Stimulated activated CD4-positive, alpha-beta T cell treated with anti-CD3 and anti-CD28 coated beads, Interleukin-12 subunit alpha, Interleukin-12 subunit beta, amount 100 ng/mL, for 24 hours (primary cell): ENCODE data around the gene PRKCQ.

Source experiments
- DNase-seq, 2 experiments: peaks; one replicate each; pipeline ENCODE4 v3.0.0-alpha.2; 2020; ENCODE audit warnings: low read depth in 2 of 2

PRKCQ gene

GRCh38 chr10:6407034-6407721, 172.9 kb downstream of the PRKCQ start:
- DNase-seq, result no peak

DNA sequence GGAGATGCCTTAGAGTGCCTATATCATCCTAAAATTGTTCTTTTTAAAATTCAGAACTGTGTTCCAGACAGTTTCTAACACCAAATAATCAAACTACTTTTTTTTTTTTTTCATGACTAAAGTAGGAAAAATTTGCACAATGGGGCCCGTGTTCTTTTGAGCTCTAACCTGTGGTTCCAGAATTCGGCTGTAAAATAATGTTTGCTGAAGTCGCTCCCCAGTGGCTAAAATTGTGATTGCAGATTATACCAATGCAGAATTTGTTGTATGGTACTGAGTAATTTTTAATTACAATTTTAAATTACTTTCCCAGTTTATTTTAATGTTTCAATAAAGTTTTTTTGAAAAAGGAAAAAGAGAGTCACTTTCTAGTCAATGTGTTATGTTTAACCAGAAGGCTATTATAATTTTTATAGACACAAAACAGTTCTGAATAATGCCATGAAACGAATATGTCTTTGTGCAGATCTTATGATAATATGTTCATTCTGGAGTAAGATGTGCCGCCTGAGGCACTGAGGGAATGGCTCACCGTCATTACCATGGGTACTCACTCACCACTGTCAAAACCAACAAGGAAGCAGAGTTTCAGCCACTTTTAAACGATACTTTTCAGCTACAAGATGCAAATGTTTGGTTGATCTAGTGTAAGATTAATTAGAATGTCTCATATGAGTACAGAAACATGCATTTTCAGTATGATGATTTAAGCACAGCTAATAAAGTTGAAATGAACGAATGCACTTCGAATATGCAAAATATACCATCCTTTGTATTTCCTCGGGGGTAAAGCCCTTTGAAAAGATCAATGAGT, 173.6 kb downstream of the PRKCQ start:
- DNase-seq, result no peak

- no peak for DNase-seq
These were observed 174.4 kb downstream of the PRKCQ start for GRCh38 chr10:6405713-6406112.

- DNase-seq, result no peak
These were observed 175.7 kb downstream of the PRKCQ start for GRCh38 chr10:6404127-6405072.

- DNase-seq, result no peak
These were observed 177.1 kb downstream of the PRKCQ start for GRCh38 chr10:6402960-6403359.

DNA sequence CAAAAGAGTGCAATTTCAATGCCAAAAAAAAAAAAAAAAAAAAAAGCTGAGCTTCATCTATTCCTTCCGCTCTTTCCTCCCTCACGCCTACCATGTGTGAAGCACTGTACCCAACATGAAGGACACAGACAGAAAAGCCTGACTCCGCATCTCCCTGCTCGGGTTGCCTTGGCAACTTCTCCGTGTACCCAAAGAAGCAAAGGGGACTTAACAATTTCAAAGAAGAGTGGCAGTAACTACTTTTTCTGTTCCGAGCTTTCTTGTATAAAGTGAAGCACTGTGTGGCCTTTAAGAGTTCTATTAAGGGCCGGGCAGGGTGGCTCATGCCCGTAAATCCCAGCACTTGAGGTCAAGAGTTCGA, 177.7 kb downstream of the PRKCQ start:
- no peak for DNase-seq

DNA sequence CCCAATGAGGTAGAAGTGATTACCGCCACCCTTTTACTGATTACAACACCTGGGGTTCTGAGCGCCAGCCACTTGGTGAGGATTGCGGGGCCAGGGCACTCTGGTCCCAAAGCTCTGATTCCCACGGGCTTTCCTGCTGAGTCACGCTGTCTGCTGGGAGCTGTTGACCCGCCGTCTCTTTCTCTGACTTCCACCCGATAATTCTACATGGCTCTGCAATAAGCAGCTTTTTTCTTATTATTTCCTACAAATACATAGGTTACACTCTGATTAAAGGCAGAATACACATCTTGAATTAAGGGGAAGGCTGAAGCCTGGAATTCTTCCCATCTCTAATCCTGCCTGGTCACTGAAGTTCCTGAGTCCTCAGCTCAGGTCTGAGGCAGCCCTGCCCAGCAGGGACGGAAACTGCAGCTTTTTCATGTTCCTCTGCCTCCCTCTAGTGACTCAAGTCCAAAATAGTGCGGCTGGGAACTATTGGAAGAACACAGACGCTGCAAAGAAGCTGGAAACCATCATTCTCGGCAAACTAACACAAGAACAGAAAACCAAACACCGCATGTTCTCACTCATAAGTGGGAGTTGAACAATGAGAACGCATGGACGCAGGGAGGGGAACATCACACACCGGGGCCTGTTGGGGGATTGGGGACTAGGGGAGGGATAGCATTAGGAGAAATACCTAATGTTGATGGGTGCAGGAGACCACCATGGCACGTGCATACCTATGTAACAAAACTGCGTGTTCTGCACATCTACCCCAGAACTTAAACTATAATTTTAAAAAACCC, 178.3 kb downstream of the PRKCQ start:
- no peak for DNase-seq

DNA sequence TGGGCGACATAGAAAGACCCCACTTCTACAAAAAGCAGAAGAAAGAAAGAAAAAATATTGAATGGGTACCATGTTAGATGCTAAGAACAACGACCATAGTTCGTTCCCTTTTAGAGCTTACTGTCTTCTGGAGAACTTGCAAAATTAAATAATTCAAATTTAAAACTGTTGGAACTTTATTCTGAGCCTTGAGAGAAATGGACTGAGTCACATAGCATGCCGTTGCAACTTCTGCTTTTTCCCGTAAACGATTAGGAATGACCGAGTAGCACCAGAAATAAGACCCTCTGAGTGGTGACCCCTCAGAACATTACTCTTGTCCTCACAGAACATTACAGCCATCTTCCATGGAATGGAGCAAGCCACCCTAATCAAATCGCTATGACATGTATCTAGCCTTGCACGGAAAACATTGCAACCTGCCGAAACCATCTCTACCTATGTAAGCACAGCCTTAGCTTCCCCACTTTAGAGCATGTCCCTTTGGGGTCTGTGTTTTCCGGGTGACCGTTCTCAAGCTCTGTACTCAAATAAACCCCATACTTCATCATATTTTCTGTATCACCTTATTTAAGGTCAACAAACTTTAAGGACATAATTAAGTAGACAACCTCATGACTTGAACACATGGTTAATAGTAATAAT, 179.1 kb downstream of the PRKCQ start:
- no peak for DNase-seq

DNA sequence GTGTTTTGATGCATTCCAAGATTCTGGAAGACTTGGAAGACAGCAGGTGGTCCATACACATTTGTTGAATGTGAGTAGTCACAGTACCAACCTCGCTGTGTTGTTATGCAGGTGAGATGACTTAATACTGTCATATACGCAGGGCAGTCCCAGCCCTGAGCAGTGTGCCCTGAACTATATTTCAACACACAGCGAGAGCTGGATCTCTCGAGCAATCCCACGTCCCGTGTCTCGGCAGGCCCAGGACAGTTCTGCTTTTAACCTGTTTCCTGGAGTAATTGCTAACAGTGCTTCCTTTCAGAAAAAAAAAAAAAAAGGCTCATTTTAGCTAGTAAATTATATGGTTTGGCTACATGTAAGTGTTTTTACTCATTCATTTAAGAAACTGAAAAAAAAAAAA, 179.7 kb downstream of the PRKCQ start:
- DNase-seq, result no peak

DNA sequence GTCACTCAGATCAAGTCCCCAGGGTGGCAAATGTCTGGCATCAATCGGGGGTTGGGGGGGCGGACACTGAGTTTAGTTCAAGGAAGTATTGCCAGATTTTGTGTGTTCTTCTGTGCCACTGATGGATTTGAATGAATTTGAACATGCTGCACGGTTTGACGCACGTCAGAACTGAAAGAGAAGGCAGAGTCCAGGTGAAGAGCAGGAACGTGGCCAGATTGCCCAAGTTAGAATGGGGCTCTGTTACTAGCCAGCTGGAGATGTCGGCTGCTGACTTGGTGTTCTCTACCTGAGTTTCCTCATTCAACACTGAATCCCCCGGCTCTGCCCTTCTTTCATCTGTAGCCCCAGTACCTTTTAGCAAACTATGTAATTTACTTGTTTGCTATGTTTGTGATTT, 180.2 kb downstream of the PRKCQ start:
- no peak for DNase-seq

- DNase-seq, result no peak
These were observed 180.8 kb downstream of the PRKCQ start for GRCh38 chr10:6399231-6399741.

- no peak for DNase-seq
These were observed 181.7 kb downstream of the PRKCQ start for GRCh38 chr10:6398399-6398798.

DNA sequence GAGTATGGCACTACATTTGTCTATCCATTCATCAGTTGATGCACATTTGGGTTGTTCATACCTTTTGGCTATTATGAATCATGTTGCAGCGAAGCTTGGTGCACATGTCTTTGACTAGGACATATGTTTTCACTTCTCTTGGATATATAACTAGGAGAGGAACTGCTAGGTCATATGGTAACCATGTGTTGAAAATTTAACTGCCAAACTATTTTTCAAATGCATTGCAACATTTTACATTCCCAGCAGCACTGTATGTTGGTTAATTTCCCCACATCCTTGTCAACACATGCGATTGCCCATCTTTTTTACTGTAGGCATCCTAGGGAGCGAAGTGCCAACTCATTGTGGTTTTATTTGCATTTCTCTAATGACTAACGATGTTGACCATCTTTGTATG, 183.4 kb downstream of the PRKCQ start:
- DNase-seq, result no peak

- no peak for DNase-seq
These were observed 183.8 kb downstream of the PRKCQ start for GRCh38 chr10:6396226-6396625.

DNA sequence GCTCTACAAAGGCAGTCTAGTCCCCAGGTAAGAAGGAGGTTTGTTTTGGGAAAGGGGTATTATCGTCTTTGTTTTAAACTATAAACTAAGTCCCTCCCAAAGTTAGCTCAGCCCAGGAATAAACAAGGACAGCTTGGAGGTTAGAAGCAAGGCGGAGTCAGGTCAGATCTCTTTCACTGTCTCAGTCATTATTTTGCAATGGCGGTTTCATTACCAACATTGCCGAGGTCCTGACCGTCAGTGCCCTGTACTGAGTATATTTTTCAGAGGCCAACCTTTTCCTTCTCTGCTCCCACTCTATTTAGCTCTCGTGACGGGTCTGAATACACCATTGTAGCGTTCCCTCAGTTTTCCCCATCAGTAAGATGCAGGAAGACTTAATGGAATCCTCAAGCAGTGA, 184.5 kb downstream of the PRKCQ start:
- no peak for DNase-seq

GRCh38 chr10:6394084-6394483, 186.0 kb downstream of the PRKCQ start:
- DNase-seq, result no peak

DNA sequence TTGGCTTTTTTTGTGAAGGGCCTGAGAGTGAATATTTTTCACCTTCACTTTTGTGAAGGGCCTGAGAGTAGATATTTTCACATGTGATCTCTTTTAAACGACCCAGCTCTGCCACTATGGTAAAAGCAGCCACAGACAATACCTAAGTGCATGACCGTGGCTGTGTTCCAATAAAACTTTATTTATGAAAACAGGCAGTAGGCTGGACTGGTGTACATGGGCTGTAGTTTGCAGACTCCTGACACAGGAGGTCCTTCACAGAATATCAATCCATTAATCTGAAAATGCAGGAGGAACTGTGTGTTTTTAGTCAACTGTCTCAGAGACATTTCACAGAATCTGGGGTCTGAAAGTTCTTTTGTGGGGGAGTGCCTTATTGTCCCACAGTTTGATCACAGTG, 186.9 kb downstream of the PRKCQ start:
- no peak for DNase-seq

DNA sequence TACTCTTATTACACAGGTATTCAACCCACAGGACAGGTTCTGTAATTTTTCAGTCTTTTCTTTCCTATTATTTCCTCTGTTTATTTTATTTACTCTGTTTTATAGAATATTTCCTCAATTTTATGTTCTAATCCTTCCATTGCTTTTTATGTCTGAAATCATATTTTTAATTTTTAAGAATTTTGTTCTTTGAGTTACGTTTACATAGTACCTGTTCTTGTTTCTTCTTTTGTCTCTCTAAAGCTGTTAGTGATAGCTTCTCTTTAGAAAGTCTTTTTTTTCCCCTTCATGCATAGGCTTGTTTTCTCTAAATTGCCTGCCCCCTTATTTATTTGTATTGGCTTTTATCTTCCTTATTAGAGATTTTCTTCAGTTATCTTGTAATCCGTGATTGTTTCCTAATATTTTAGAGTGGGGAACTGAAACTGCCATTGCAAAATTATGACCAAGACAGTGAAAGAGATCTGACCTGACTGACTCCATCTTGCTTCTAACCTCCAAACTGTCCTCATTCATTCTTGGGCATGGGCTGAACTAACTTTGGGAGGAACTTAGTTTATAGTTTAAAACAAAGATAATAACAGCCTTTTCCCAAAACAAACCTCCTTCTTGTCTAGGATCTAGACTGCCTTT, 189.7 kb downstream of the PRKCQ start:
- DNase-seq, result no peak

GRCh38 chr10:6388261-6388893, 191.7 kb downstream of the PRKCQ start:
- no peak for DNase-seq

DNA sequence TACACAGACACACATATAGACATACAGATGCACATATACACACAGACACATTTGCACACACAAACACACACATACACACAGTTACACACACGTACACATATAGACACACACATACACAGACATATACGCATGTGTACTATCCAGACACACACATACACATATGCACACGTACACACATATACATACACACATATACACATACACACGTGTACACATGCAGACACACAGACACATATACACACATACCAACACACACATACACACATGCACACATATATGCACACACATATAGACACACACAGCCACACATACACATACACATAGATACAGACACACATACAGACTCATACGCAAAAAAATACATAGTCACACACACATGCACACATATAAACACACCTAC, 193.1 kb downstream of the PRKCQ start:
- no peak for DNase-seq
